DMS153 treated with DMSO at 0.1 percent for 48 hours (cell line): ENCODE measurements around the gene C1orf122.

Source experiments
- DNase-seq: peaks from one replicate; lab custom pipeline; 2025; ENCODE audit not compliant: unreplicated experiment; lab: John Stamatoyannopoulos, UW

Gene C1orf122

GRCh38 chr1:37797750-37798345 lies 9.7 kb upstream of the C1orf122 start:
- DNase-seq: no peak

GRCh38 chr1:37802439-37802838 lies 5.2 kb upstream of the C1orf122 start:
- no peak for DNase-seq

- no peak for DNase-seq
These were observed 403 bp upstream of the C1orf122 start for GRCh38 chr1:37807220-37807554.

GRCh38 chr1:37808369-37809319 lies 1.1 kb downstream of the C1orf122 start:
- peak; percentile 63 for DNase-seq

- DNase-seq: no peak
These were observed 2.4 kb downstream of the C1orf122 start for GRCh38 chr1:37809942-37810341.

GRCh38 chr1:37811027-37811655 lies 3.6 kb downstream of the C1orf122 start:
- peak; percentile 85 for DNase-seq

- DNase-seq: no peak
These were observed 6.0 kb downstream of the C1orf122 start for GRCh38 chr1:37813529-37814145.

GRCh38 chr1:37814252-37814651 lies 6.7 kb downstream of the C1orf122 start:
- DNase-seq: no peak

- DNase-seq: no peak
These were observed 9.9 kb downstream of the C1orf122 start for GRCh38 chr1:37817481-37817880.

- no peak for DNase-seq
These were observed 13.9 kb downstream of the C1orf122 start for GRCh38 chr1:37821481-37821880.

- no peak for DNase-seq
These were observed 15.6 kb downstream of the C1orf122 start for GRCh38 chr1:37822906-37823815.

- DNase-seq: no peak
These were observed 16.4 kb downstream of the C1orf122 start for GRCh38 chr1:37824001-37824400.

- DNase-seq: no peak
These were observed 17.9 kb downstream of the C1orf122 start for GRCh38 chr1:37825506-37825905.

- no peak for DNase-seq
These were observed 21.0 kb downstream of the C1orf122 start for GRCh38 chr1:37828410-37829074.

GRCh38 chr1:37831109-37831508 lies 23.5 kb downstream of the C1orf122 start:
- DNase-seq: no peak

GRCh38 chr1:37831809-37832208 lies 24.2 kb downstream of the C1orf122 start:
- DNase-seq: no peak

- no peak for DNase-seq
These were observed 29.2 kb downstream of the C1orf122 start for GRCh38 chr1:37836788-37837187.

- DNase-seq: no peak
These were observed 32.1 kb downstream of the C1orf122 start for GRCh38 chr1:37839676-37840075.

- no peak for DNase-seq
These were observed 33.1 kb downstream of the C1orf122 start for GRCh38 chr1:37840711-37841110.

- DNase-seq: no peak
These were observed 34.1 kb downstream of the C1orf122 start for GRCh38 chr1:37841652-37842051.
